ENCODE measurements around the gene ANKMY1.
A peak's percentile ranks its signal among the peaks of the same experiment; 100 is the strongest.
"Not testable (repeated sequence)": the region's sequence is repeated elsewhere in the genome, so short reads cannot be mapped to it uniquely, and the experiment has no call there.

Gene ANKMY1

GRCh38 chr2:240501531-240501991 lies 56.2 kb downstream of the ANKMY1 start:
- DNase-seq: no peak

- DNase-seq: no peak
These were observed 57.0 kb downstream of the ANKMY1 start for GRCh38 chr2:240500561-240501423.

- no peak for DNase-seq
These were observed 58.2 kb downstream of the ANKMY1 start for GRCh38 chr2:240499309-240500301.

- no peak for DNase-seq
These were observed 58.9 kb downstream of the ANKMY1 start for GRCh38 chr2:240498958-240499260.

- DNase-seq: no peak
These were observed 59.4 kb downstream of the ANKMY1 start for GRCh38 chr2:240498171-240498957.

- not testable (repeated sequence) for DNase-seq
These were observed 60.7 kb downstream of the ANKMY1 start for GRCh38 chr2:240497082-240497481.

GRCh38 chr2:240494942-240495341 lies 62.8 kb downstream of the ANKMY1 start:
- not testable (repeated sequence) for DNase-seq

GRCh38 chr2:240494194-240494793 lies 63.5 kb downstream of the ANKMY1 start:
- no peak for DNase-seq

- DNase-seq: no peak
These were observed 66.3 kb downstream of the ANKMY1 start for GRCh38 chr2:240491483-240491882.

- DNase-seq: no peak
These were observed 75.6 kb downstream of the ANKMY1 start for GRCh38 chr2:240482141-240482540.

GRCh38 chr2:240481720-240482119 lies 76.1 kb downstream of the ANKMY1 start:
- DNase-seq: no peak

GRCh38 chr2:240480834-240481623 lies 76.8 kb downstream of the ANKMY1 start:
- DNase-seq: no peak

GRCh38 chr2:240479111-240479501 lies 78.7 kb downstream of the ANKMY1 start:
- DNase-seq: no peak

- DNase-seq: no peak
These were observed 79.3 kb downstream of the ANKMY1 start for GRCh38 chr2:240478346-240479110.

GRCh38 chr2:240477916-240478315 lies 79.9 kb downstream of the ANKMY1 start:
- no peak for DNase-seq

GRCh38 chr2:240473211-240473610 lies 84.6 kb downstream of the ANKMY1 start:
- no peak for DNase-seq

GRCh38 chr2:240472078-240472790 lies 85.6 kb downstream of the ANKMY1 start:
- no peak for DNase-seq

GRCh38 chr2:240469740-240470139 lies 88.0 kb downstream of the ANKMY1 start:
- DNase-seq: no peak

GRCh38 chr2:240469239-240469636 lies 88.5 kb downstream of the ANKMY1 start:
- DNase-seq: peak; percentile 0

Data from activated naive CD4-positive, alpha-beta T cell treated with Interleukin-2 at 50 U/mL for 16 hours (primary cell).